Stimulated activated CD4-positive, alpha-beta T cell treated with anti-CD3 and anti-CD28 coated beads, Interleukin-15, amount 100 ng/mL, for 48 hours (primary cell): Measurements from ENCODE around the gene PER3.

ENCODE experiments used
- DNase-seq, 2 donors: peaks; one replicate each; pipeline ENCODE4 v3.0.0-alpha.2; 2020; ENCODE audit warnings: low read depth in 2 of 2

PER3 gene

DNA sequence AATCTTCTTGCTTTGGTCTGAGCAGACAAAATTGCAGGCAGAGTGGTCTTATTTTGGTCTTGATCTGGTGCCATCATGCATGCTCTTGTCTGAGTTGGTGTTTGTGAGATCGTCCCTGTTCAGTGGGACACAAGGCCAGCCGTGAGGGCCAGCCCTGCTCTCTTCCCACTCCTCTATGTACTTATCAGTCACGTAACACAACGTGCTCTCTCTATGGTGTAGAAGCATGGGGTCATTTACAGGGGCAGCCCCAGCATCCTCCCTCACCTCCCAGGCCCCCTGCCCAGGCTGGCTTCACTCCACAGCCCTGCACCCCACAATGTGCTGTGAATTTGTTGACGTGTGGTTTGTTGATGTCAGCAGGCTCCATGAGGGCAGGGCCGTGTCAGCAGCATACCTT is 87.0 kb downstream of the PER3 start:
- DNase-seq = no peak

DNA sequence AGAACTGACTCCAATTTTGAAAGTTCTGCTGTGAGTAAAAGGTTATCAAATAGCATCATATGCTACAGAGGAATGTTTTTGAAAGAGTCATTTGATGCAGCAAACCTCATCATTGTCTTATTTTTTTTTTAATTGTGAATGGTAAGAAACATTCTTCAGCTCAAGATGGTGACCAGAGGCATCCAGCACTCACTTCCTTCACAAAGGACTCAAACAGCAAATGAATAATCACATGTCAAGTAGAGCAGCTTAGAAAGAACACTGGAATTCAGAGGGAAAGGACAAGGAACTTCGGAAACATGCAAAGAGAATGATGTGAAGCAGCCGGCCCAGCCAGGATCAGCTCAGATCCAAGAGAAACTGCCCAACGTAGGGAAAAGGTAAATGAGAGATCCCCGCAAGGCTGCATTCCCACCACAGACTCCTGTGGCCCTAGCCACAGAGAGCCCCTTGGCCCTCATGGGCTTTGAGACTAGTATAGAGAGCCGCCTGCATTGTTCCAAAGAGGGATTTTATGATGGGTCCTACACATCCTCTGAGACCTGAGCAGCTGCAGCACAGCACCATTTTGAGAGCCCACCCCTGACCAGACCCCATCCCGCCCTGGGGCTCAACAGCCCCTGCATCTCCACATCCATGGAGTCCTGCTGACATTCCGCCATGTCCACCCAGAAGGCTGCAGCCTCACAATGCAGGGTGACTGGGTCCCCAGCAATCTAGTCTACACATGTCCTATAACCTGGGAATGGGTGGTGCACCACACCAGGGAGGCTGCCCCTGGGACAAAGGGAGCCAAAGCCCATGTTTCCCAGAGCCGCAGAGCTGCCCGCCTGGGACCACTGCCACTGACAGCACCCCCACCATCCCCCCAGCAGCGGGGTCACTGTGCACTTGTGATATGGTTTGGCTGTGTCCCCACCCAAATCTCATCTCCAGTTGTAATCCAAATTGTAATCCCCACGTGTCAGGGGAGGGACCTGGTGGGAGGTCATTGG is 90.0 kb downstream of the PER3 start:
- no peak for DNase-seq

DNA sequence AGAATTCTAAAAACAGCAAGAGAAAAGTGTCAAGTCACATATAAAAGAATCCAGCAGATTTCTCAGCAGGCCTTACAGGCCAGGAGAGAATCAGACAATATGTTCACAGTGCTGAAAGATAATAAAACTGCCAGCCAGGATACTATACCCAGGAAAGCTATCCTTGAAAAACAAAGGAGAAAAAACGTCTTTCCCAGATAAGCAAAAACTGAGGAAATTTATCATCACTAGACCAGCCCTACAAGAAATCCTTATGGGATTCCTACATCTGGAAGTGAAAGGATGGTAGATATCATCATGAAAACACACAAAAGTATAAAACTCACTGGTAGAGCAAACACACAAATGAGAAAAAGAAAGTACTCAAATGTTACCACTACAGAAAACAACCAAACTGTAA is 93.9 kb downstream of the PER3 start:
- no peak for DNase-seq

DNA sequence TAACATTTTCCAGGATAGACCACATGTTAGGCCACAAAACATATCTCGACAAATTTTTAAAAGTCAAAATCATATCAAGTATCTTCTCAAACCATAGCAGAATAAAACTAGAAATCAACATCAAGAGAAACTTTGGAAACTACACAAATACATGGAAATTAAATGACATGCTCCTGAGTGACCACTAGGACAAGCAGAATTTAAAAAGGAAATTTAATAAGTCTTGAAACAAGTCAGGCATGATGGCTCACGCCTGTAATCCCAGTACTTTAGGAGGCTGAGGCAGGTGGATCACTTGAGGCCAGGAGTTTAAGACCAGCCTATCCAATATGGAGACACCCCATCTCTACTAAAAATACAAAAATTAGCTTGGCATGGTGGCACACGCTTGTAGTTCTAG is 95.1 kb downstream of the PER3 start:
- DNase-seq = no peak

DNA sequence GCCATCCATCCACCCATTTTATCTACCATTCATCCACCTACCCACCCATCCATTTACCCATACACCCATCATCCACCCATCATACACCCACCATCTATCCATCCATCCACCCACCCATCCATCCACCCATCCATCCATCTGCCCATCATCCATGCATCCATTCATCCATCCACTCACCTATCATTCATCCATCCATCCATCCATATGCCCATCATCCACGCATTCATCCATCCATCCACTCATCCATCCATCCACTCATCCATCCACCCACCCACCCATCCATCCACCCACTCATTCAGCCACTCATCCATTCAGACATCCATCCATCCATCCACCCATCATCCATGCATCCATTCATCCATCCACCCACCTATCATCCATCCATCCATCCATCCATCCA is 100.7 kb downstream of the PER3 start:
- DNase-seq = no peak

DNA sequence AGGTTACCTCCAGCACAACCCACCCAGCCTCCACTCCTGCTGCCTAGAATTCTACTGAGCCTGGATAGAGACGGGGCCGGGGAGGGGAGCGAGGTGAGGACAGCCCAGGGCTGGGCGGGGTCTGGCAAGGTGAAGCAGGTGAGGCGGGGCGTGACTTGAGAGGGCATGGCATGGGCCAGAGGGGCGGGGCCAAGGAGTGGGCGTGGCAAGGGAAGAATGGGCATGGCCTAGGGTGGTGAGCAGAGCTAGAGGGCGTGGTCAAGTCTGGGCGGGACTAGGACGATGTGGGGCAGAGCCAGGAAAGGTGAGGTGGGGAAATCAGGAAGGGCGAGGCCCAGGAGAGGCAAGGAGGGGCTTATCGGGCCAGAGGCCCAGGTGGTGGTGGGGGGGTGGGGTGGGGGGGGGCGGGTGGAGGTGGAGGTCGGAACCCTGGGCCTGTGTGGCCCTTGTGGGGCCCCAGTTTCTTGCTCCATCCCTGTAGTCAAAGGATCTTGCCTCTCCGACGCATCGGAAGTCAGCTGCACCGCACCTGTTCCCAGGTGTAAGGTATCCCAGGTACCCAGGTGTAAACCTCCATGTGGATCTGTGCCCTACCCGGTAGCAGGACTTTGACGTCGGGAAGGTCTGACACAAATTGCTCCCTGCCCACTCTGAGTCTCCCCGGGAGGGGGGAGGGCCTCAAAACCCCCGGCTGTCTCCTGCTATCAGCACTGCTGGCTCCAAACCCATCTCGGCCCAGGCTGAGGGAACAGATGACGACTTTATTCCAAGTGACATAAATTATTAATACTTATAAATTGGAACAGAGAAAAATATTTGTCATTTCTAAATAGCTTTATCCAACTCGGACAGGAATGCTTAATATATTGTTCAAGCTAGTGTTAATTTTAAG is 101.7 kb downstream of the PER3 start:
- peak; percentile 10 to 33 for DNase-seq

DNA sequence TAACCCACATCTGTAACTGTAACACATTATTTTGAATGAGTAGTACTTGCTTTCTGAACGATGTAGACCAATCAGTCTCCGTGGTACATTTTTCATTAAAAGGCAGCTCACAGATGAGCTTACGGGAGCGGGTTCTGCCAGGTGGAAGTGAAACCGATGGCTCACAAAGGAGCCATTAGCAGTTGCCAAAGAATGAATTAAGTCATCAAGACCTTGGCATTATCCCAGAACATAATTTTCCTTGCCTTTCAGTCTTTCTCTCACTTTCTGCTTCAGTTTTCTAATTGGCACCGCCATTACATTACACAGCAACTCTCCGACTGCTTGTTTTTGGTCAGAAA is 102.3 kb downstream of the PER3 start:
- no peak for DNase-seq

DNA sequence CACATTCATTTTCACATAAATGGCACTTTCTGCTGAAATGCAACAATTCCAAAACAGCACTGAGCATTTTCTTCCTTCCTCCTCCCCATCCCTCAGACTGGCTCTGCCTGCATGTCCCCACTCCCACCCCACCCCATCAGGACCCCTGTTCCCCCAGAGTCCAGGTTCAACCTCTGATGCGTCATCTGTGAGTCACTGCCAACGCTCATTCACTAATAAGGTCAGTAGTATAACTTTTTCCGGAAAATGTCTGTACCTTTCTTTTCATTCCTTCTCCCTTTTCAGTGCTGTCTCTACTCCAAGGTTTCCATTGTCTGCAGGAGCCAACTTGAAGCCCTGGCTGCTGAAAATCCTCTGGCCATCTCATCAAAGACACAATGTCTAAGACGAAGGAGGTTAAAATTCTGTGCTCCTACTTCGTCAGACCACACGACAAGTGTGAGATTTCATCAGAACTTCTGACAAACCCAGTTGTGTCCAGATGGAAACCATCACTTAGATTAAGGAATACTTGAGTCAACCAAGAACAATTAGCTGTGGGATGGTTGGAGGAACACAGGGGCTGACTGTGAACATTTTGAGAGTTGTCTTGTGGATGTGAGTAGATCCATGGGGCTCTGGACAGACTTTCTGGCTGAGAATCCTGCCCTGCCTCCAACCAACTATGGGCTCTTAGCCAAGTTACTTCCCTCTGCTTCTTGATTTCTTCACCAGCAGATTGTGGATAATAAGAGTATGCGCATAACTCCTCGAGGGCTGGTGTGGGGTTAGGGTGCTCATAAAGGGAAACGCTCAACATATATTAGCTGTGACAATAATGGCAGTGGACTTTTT is 104.4 kb downstream of the PER3 start:
- DNase-seq = no peak

DNA sequence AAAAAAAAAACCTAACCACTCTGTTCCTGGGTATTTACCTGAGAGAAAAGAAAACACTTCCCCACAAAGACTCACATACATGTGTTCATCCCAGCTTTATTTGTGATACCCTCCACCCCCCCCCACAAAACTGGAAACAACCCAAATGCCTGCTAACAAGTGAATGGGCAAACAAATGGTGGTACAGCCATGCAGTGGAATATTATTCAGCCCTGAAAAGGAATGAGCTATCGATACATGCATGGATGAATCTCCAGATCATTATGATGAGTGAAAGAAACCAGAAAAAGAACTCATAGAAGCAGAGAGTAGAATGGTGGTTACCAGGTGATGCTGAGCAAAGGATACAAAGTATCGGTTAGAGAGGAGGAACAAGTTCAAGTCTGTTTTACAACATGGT is 106.8 kb downstream of the PER3 start:
- no peak for DNase-seq

DNA sequence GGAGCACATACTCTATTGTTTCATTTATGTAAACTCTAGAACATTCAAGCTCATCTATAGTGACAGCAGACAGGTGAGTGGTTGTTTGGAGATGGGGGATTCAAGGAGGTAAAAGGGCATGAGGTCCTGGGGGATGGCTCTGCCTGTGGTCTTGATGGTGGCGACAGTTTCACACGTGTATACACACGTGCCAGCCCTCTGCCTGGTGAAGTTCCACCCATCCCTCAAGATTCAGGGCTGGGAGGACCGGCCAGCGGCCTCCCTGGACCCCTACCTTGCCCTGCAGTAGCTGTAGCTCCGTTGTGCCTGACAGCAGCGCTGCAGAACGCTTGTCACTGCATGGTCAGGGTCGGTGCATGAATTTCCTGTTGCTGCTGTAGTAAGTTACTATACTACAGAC is 107.7 kb downstream of the PER3 start:
- no peak for DNase-seq

DNA sequence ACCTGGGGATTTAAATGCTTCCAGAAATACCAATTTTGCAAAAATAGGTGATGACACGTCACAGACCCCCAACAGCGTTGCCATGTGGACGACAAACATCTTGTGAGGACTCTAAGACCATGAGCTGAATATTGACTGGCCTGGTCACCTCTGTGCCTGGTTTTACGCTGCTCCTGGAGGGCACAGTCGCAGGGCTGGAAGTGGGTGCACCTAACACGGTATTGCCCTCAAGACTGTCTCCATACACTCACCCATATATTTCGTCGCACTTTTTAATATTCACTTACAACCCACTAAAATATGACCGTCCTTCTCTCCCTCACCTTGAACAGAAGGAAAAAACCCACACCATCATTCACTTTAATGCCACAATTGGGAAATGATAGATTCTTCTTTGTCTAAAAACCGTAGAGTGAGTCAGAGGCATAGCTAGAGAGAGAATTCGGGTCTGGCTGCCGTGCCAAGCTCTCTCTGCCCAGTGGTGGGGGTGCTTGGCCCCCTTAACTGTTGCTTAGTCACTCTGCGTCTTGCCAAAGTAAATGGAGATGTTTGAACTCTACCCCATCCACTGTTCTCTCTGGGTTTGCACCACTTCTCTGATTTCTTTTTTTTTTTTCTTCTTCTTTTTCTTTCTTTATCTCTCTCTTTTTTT is 109.6 kb downstream of the PER3 start:
- DNase-seq = no peak
